Right lobe of liver (tissue), 6 donors: ENCODE data around the gene ABHD2. TPM values are rescaled to one million over a fixed set of nuclear protein-coding genes. Genes with fewer than 3 reads are reported as not detected.
"Not testable (repeated sequence)": the region's sequence is repeated elsewhere in the genome, so short reads cannot be mapped to it uniquely, and the experiment has no call there.

Experiments
- ATAC-seq, 4 donors: fragments of 200-7000 bp; cut with Tn5 transposase; one replicate each; pipeline ENCODE4 v1.9.1; 2020; ENCODE audit warnings: mild to moderate bottlenecking in 4 of 4, moderate library complexity in 4 of 4
- DNase-seq, 3 donors: peaks; one replicate each; pipeline ENCODE4 v3.0.0-alpha.2; 2020
- H3K27ac ChIP-seq, 3 donors: fragments of 200-600 bp; one replicate each; pipeline ENCODE4 v1.8.0; 2022
- H3K27me3 ChIP-seq, 2 donors: fragments of 200-600 bp; one replicate each; pipeline ENCODE4 v1.8.0; 2022
- H3K36me3 ChIP-seq, 4 donors: fragments of 200-600 bp; sonication (generic) in 1 of 4; one replicate each; pipeline versions ENCODE4 v1.5.1 to v1.8.0; 2017 to 2022; ENCODE audit warnings: control low read depth in 1 of 4
- H3K4me1 ChIP-seq, 4 donors: fragments of 200-600 bp; sonication (generic) in 1 of 4; one replicate each; pipeline versions ENCODE4 v1.5.1 to v1.8.0; 2017 to 2022; ENCODE audit warnings: control low read depth in 1 of 4
- H3K4me3 ChIP-seq, 3 donors: fragments of 200-600 bp; one replicate each; pipeline ENCODE4 v1.8.0; 2022
- H3K9me3 ChIP-seq, 4 donors: fragments of 200-600 bp; sonication (generic) in 1 of 4; one replicate each; pipeline versions ENCODE4 v1.5.1 to v1.8.0; 2017 to 2022; ENCODE audit warnings: control low read depth in 1 of 4
- CTCF ChIP-seq, 4 donors: fragments of 200-600 bp in 3 of 4; fragments of 450-650 bp in 1 of 4; IDR thresholded peaks; one replicate each; pipeline versions ENCODE4 v1.5.1 to v1.8.0; 2016 to 2022; ENCODE audit warnings: antibody characterized with exemption in 4 of 4, mild to moderate bottlenecking in 2 of 4
- POLR2A ChIP-seq: fragments of 450-650 bp; IDR thresholded peaks from one replicate; pipeline ENCODE4 v1.6.1; 2017; ENCODE audit warnings: antibody characterized with exemption, mild to moderate bottlenecking
- WGBS: methylation state at CpG from one replicate; pipeline ENCODE4 v1.1.6; 2018; ENCODE audit warnings: low coverage, low lambda C conversion rate; ENCODE audit not compliant: insufficient coverage; ENCODE audit errors: missing lambda C conversion rate; 5-methylcytosine and 5-hydroxymethylcytosine counted together
- intact Hi-C, 2 donors: fragments of 100-400 bp; cut with DNase I; formaldehyde crosslinking; loops; one replicate each; pipeline versions ENCODE4 v1.11.2 to v1.14.1; 2022
- total RNA-seq, 6 experiments: library from RNA; depleted of rRNA in 2 of 6; stranded (reverse); fragments of >200 nt in 2 of 6; fragmentation: NEBNext Ultra II Directional in 3 of 6; extraction: Animal tissue kit (Norgen Biotek cat#: 25700) in 3 of 6; gene quantifications; one replicate each; pipeline versions ENCODE4 v1.1.0 to v1.2.4, GENCODE V29; 2016 to 2023
- donor health status: DM: no; HTN: yes; CAD: no.
- donor health status: DM: no; HTN: no; CAD: no.
- donor health status: DM: no; HTN: no; CAD: no.
- donor health status: DM: no; HTN: yes; CAD: no.
- donor health status: DM: no; HTN: yes; CAD: no.

Gene ABHD2
- total RNA-seq, 6 experiments from 2014 or later = 136 to 392 (median 315) TPM

GRCh38 chr15:89085289-89085926, 2.8 kb upstream of the ABHD2 start:
- peaks cover 0 to 15% (median 0%) of the 10 kb centered on the region in 4 donors for H3K4me1 ChIP-seq
- no peaks in the 10 kb centered on the region for H3K27me3 ChIP-seq
- no peak for DNase-seq
- WGBS = 72% methylated on average over 4 of the region's 4 CpGs
- no peak overlapping the region for H3K4me3 ChIP-seq
- no peak overlapping the region for H3K27ac ChIP-seq
- no peak for TF ChIP-seq CTCF (IDR thresholded peaks at IDR 0.05)
- no peak for TF ChIP-seq POLR2A
- H3K36me3 ChIP-seq = no peaks in the 10 kb centered on the region
- no peaks in the 10 kb centered on the region for H3K9me3 ChIP-seq
- ATAC-seq = no peak
- intact Hi-C loops = no loop called here

DNA sequence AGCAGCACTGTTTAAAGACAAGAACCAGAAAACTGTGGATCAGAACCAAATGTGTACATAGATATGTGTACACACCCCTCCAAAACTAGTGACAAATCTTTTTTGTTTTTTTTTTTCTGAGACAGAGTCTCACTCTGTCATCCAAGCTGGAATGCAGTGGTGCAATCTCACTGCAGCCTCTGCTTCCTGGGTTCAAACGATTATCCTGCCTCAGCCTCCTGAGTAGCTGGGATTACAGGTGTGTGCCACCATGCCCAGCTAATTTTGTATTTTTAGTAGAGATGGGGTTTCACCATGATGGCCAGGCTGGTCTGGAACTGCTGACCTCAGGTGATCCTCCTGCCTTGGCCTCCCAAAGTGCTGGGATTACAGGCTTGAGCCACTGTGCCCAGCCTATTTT, 2.3 kb upstream of the ABHD2 start:
- ATAC-seq, intact Hi-C loops, H3K27ac ChIP-seq, H3K9me3 ChIP-seq, H3K4me3 ChIP-seq, H3K27me3 ChIP-seq, DNase-seq, H3K36me3 ChIP-seq: not testable (repeated sequence)
- WGBS = 40% methylated on average over 1 of the region's 1 CpG
- peaks cover 0 to 19% (median 0%) of the 10 kb centered on the region in 4 donors for H3K4me1 ChIP-seq

DNA sequence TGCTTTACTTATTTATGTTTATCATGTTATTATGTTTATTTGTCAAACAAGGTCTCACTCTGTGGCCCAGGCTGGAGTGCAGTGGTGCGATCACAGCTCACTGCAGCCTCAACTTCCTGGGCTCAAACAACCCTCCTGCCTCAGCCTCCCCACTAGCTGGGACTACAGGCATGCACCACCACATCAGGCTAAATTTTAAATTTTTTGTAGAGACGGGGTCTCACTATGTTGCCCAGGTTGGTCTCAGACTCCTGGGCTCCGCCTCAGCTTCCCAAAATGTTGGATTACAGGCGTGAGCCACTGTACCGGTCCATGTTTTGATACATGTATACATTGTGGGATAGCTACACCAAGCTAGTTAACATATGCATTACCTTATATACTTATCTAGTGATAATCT, 1.9 kb upstream of the ABHD2 start:
- H3K36me3 ChIP-seq, H3K4me3 ChIP-seq, H3K27ac ChIP-seq, intact Hi-C loops, H3K9me3 ChIP-seq, DNase-seq, H3K27me3 ChIP-seq, ATAC-seq: not testable (repeated sequence)
- peaks cover 0 to 23% (median 0%) of the 10 kb centered on the region in 4 donors for H3K4me1 ChIP-seq
- WGBS = 96% methylated on average over 5 of the region's 5 CpGs

DNA sequence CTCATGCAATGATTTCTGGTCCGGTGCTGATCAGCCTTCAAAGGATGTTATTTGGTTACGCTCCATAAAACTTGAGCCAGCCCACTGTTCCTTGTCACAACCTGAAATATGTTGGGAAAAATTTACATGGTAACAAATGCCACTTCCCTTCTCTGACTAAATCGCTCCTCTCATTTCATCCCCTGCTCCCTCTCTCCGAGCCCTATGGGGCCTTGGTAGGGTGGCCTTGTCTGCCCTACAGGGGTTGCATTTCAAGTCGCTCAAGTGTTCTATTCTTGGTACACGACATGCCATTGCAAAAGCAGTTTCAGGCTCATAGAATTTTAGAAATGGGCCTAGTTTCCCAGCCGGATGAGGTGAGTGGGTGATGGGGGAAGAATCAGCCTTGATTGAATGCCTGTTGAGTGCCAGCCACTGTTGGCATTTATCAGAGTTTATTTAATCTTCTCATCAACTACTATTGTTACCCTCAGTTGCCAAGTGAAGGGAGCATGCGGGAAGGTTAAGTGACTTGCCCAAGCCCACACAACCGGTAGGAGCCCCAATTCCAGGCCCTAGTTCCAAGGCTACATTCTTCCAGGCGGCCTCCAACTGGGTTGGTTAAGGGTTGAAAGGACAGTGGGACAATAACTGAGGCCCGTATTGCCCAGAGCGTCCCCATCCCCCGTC, 961 bp upstream of the ABHD2 start:
- no peak for TF ChIP-seq POLR2A
- no peak for TF ChIP-seq CTCF (IDR thresholded peaks at IDR 0.05)
- peak overlapping the region; percentile 72 to 81 (median 75) for H3K27ac ChIP-seq
- intact Hi-C loops = no loop called here
- H3K4me3 ChIP-seq = peak overlapping the region; percentile 29 to 88 (median 36)
- H3K9me3 ChIP-seq = no peaks in the 10 kb centered on the region
- H3K4me1 ChIP-seq = peaks cover 0 to 30% (median 0%) of the 10 kb centered on the region in 4 donors
- no peak for ATAC-seq
- 96% methylated on average over 2 of the region's 13 CpGs for WGBS
- no peak for DNase-seq
- no peaks in the 10 kb centered on the region for H3K36me3 ChIP-seq
- H3K27me3 ChIP-seq = no peaks in the 10 kb centered on the region

- Histone ChIP-seq H3K4me1 (peaks cover 0 to 44% (median 2%) of the 10 kb centered on the region in 4 donors), H3K9me3 (no peaks in the 10 kb centered on the region), H3K4me3 (peak overlapping the region; percentile 82 to 91 (median 88)), H3K27me3 (no peaks in the 10 kb centered on the region), H3K36me3 (no peaks in the 10 kb centered on the region), H3K27ac (peak overlapping the region; percentile 90 to 94 (median 94))
- DNase-seq (peak; percentile 57 to 79 (median 70)), ATAC-seq (peak; percentile 8 to 39 (median 24))
- no CpG with 5 or more reads among the region's 44 CpGs for WGBS
- intact Hi-C loops = no loop called here
- TF ChIP-seq CTCF (IDR thresholded peaks at IDR 0.05) = no peak
- TF ChIP-seq POLR2A = no peak
Observed at GRCh38 chr15:89088605-89089315, 504 bp downstream of the ABHD2 start.
